Neural progenitor cell (in vitro differentiated cells): ENCODE data around the gene UBAC1.

Experiments used
- CTCF ChIP-seq: fragments of 200-600 bp; sonication (generic); IDR thresholded peaks from 2 replicates; pipeline ENCODE4 v1.5.1; 2017; ENCODE audit warnings: antibody characterized with exemption, mild to moderate bottlenecking
- EZH2 ChIP-seq: fragments of 200-600 bp; sonication (generic); IDR thresholded peaks from 2 replicates; pipeline ENCODE4 v1.6.1; 2017; ENCODE audit warnings: antibody characterized with exemption, mild to moderate bottlenecking, moderate library complexity

- TF ChIP-seq CTCF (no peak), EZH2 (no peak)
Observed at GRCh38 chr9:135889564-135890189, 71.5 kb downstream of the UBAC1 start.
